Psoas muscle (tissue), 8 donors: ENCODE data around the gene HEXIM1. TPM values are rescaled to one million over a fixed set of nuclear protein-coding genes. Genes with fewer than 3 reads are reported as not detected.

Source experiments
- ATAC-seq, 4 donors: fragments of 200-7000 bp; cut with Tn5 transposase; one replicate each; pipeline ENCODE4 v1.9.1; 2020; ENCODE audit warnings: moderate library complexity in 3 of 4, mild to moderate bottlenecking in 2 of 4
- DNase-seq, 2 donors: peaks; one replicate each; pipeline ENCODE4 v3.0.0-alpha.2; 2020
- H3K27ac ChIP-seq: fragments of 200-600 bp; one replicate; pipeline ENCODE4 v1.8.0; 2022
- H3K27me3 ChIP-seq, 3 donors: fragments of 200-600 bp in 1 of 3; one replicate each; pipeline versions ENCODE4 v1.6.1 to v1.8.0; 2013 to 2022; ENCODE audit warnings: low read length in 2 of 3, mild to moderate bottlenecking in 2 of 3, moderate library complexity in 1 of 3; ENCODE audit not compliant: insufficient read depth in 3 of 3
- H3K36me3 ChIP-seq, 2 donors: fragments of 200-600 bp in 1 of 2; one replicate each; pipeline versions ENCODE4 v1.6.1 to v1.8.0; 2013 to 2022; ENCODE audit warnings: low read depth in 1 of 2, mild to moderate bottlenecking in 1 of 2, moderate library complexity in 1 of 2; ENCODE audit not compliant: insufficient read depth in 1 of 2
- H3K4me1 ChIP-seq: fragments of 200-600 bp; one replicate; pipeline ENCODE4 v1.8.0; 2022
- H3K4me3 ChIP-seq: fragments of 200-600 bp; one replicate; pipeline ENCODE4 v1.8.0; 2022; ENCODE audit warnings: mild to moderate bottlenecking
- H3K9me3 ChIP-seq: fragments of 200-600 bp; one replicate; pipeline ENCODE4 v1.8.0; 2022
- WGBS, 3 donors: extraction: QIAGEN DNeasy Blood & Tissue Kit; methylation state at CpG; one replicate each; pipeline versions ENCODE4 v1.1.6 to v1.1.7; 2013; 5-methylcytosine and 5-hydroxymethylcytosine counted together
- intact Hi-C, 2 donors: fragments of 100-400 bp; cut with DNase I; formaldehyde crosslinking; loops; one replicate each; pipeline versions ENCODE4 v1.11.0 to v1.14.2; 2022
- polyA plus RNA-seq, 3 donors: library from polyadenylated mRNA; stranded (reverse); fragments of 200-250 nt; gene quantifications; one replicate each; pipeline ENCODE4 v1.2.3, GENCODE V29; 2013
- total RNA-seq, 4 donors: library from RNA; stranded (reverse); fragmentation: NEBNext Ultra II Directional in 2 of 4; extraction: Animal tissue kit (Norgen Biotek cat#: 25700) in 2 of 4; gene quantifications; one replicate each; pipeline versions ENCODE4 v1.2.1 to v1.2.4, GENCODE V29; 2021 to 2023
- TF ChIP-seq, protein P1 (sequence below): fragments of 200-600 bp; IDR thresholded peaks from one replicate; pipeline ENCODE4 v1.8.0; 2022; ENCODE audit warnings: antibody characterized with exemption
- donor health status: healthy with polysubstance abuse.
- donor health status: DM: no; HTN: no; CAD: no; lungs with moderate emphysema.
- donor health status: Bipolar disorder and iron deficiency.
- donor health status: healthy.
- donor health status: DM: yes; HTN: yes; CAD: no.
- donor health status: DM: no; HTN: no; CAD: no.
- donor health status: DM: no; HTN: no; CAD: no.
- donor health status: DM: yes; HTN: yes; CAD: no.

Gene HEXIM1
- total and polyA plus RNA-seq, 7 donors, result 9.5 to 127 (median 29.2) TPM

DNA sequence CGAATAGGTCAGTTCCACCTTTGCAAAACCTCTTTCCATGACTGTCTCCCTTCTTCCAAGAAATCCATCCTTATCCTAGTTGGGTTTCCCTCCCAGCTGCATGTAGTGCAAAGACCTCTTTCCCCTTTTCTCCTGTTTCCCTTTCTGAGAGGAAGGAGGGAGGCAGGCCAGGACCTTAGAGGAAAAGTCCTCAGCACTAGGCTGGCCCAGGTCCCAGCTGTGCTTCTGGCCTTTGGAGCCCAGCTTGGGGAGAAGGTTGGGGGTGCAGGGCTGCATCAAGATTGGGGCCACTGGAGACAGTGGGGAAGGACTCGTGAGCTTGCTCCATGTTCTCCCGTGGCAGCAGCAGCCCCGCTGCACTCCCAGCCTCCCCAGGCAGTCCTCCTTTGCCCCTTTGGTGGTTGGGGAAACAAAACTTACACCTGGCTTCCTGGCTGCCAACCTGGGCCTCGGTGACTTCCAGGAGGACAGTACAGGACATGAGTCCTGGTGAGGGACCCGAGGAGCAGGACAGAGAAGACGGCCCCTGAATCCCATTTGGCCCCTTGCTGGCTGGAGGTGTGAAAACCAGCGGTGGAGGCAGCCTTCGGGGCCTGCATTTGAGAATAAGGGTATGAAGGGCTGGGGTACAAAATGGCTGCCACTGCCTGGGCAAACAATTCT, 13.9 kb downstream of the HEXIM1 start:
- Histone ChIP-seq H3K9me3 (no peaks in the 10 kb centered on the region), H3K27me3 (no peaks in the 10 kb centered on the region), H3K27ac (peak overlapping the region; percentile 100), H3K36me3 (peaks cover 0 to 37% of the 10 kb centered on the region in 2 donors), H3K4me3 (peak overlapping the region; percentile 82), H3K4me1 (peaks cover 39% of the 10 kb centered on the region)
- TF ChIP-seq, protein P1, sequence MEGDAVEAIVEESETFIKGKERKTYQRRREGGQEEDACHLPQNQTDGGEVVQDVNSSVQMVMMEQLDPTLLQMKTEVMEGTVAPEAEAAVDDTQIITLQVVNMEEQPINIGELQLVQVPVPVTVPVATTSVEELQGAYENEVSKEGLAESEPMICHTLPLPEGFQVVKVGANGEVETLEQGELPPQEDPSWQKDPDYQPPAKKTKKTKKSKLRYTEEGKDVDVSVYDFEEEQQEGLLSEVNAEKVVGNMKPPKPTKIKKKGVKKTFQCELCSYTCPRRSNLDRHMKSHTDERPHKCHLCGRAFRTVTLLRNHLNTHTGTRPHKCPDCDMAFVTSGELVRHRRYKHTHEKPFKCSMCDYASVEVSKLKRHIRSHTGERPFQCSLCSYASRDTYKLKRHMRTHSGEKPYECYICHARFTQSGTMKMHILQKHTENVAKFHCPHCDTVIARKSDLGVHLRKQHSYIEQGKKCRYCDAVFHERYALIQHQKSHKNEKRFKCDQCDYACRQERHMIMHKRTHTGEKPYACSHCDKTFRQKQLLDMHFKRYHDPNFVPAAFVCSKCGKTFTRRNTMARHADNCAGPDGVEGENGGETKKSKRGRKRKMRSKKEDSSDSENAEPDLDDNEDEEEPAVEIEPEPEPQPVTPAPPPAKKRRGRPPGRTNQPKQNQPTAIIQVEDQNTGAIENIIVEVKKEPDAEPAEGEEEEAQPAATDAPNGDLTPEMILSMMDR, result no peak
- 43 to 53% (median 47%) methylated on average over 9 of the region's 9 CpGs for WGBS, 3 donors
- intact Hi-C loops, result no loop called here
- ATAC-seq, result no peak
- peak in 1 of 2 donors; percentile 58 for DNase-seq

DNA sequence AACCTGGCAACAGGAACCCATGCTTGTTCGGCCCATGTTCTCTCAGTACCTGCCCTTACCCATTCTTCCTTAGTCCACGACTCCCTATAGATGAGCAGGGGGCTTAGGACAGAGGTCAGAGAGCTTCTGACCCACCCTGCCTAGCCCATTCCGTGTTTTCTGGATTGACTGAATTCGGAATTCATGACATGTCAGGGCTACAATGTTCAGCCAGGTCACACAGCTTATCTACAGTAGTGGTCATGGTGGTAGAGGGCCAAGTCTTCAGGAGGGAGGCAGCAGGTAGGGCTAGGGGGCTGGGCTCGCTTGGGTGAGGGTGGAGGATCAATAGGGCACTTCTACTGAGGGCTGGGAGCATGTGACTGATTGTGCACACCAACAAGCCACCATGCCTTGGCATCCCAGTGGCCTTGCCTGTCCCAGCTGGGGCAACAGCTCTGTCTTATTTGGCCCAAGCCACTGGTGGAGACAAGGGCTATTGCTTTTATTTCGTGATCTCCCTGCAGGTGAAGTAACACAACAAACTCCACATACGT, 16.5 kb downstream of the HEXIM1 start:
- TF ChIP-seq, protein P1, result no peak
- ATAC-seq (no peak), DNase-seq (peak in 1 of 2 donors; percentile 15)
- Histone ChIP-seq H3K4me1 (peaks cover 16% of the 10 kb centered on the region), H3K36me3 (peaks cover 0 to 63% of the 10 kb centered on the region in 2 donors), H3K27ac (no peak overlapping the region), H3K9me3 (no peaks in the 10 kb centered on the region), H3K4me3 (no peak overlapping the region), H3K27me3 (no peaks in the 10 kb centered on the region)
- intact Hi-C loops, result no loop called here
- WGBS, 3 donors, result 94 to 98% (median 98%) methylated on average over 7 of the region's 7 CpGs

DNA sequence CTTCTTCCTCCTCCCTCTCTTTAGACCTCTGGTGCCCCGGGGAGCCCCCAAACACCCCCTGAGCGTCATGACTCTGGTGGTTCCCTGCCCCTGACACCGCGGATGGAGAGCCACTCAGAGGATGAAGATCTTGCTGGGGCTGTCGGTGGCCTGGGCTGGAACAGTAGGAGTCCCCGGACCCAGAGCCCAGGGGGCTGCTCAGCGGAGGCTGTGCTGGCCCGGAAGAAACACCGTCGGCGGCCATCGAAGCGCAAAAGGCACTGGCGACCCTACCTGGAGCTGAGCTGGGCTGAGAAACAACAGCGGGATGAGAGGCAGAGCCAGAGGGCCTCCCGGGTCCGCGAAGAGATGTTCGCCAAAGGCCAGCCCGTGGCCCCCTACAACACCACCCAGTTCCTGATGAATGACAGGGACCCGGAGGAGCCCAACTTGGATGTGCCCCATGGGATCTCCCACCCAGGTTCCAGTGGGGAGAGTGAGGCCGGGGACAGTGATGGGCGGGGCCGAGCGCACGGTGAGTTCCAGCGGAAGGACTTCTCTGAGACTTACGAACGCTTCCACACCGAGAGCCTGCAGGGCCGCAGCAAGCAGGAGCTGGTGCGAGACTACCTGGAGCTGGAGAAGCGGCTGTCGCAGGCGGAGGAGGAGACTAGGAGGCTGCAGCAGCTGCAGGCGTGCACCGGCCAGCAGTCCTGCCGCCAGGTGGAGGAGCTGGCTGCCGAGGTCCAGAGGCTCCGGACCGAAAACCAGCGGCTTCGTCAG, 20.9 kb downstream of the HEXIM1 start:
- no peak overlapping the region for H3K4me3 ChIP-seq
- WGBS, 3 donors, result 92 to 93% (median 92%) methylated on average over 38 to 43 of the region's 43 CpGs
- intact Hi-C loops, result no loop called here
- no peaks in the 10 kb centered on the region for H3K9me3 ChIP-seq
- DNase-seq, result peak in 1 of 2 donors; percentile 49
- peaks cover 29% of the 10 kb centered on the region for H3K4me1 ChIP-seq
- ATAC-seq, result no peak
- H3K27ac ChIP-seq, result peak overlapping the region; percentile 82
- peaks cover 0 to 53% of the 10 kb centered on the region in 2 donors for H3K36me3 ChIP-seq
- TF ChIP-seq, protein P1, result no peak
- H3K27me3 ChIP-seq, result no peaks in the 10 kb centered on the region

DNA sequence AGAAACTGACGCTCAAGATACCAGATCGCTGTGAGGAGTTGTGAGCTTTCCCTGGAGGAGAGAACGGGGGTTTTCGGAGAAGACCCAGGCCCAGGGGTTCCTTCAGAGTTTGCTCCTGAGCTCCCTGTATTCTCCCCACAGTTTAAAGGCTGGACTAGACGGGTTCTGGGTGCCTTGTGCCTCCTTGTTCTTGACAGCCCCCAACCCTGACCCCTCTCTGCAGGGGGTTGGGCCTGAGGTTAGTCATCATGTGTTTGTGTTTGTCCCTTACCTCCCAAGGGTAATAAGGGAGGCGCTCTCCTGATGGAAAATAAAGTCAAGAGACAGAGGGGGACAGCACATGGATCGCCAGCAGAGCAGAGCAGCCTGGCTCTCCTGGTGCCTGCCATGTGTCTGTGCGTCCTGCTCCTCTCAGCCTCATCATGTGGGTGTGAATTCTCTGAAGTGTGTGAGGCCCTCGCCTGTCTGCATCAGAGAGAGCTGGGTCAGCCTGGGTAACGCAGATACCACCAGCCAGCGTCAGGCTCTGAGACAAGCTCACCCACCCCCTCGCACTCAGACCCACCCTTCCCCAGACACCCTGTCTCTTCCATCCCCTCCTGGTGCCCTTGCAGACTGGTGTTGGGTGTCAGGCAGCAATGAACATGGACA, 22.1 kb downstream of the HEXIM1 start:
- H3K36me3 ChIP-seq, result peaks cover 0 to 41% of the 10 kb centered on the region in 2 donors
- H3K4me3 ChIP-seq, result no peak overlapping the region
- peaks cover 29% of the 10 kb centered on the region for H3K4me1 ChIP-seq
- WGBS, 3 donors, result 53 to 77% (median 60%) methylated on average over 12 of the region's 12 CpGs
- peak overlapping the region; percentile 82 for H3K27ac ChIP-seq
- H3K27me3 ChIP-seq, result no peaks in the 10 kb centered on the region
- H3K9me3 ChIP-seq, result no peaks in the 10 kb centered on the region
- intact Hi-C loops, result no loop called here
- ATAC-seq (no peak), DNase-seq (no peak)
- TF ChIP-seq, protein P1, result no peak
